ENCODE results near the gene ETFA. TPM values are rescaled to one million over a fixed set of nuclear protein-coding genes. Genes with fewer than 3 reads are reported as not detected.

ETFA gene
- polyA plus RNA-seq, 3 donors: 62.1 to 178 (median 166) TPM

DNA sequence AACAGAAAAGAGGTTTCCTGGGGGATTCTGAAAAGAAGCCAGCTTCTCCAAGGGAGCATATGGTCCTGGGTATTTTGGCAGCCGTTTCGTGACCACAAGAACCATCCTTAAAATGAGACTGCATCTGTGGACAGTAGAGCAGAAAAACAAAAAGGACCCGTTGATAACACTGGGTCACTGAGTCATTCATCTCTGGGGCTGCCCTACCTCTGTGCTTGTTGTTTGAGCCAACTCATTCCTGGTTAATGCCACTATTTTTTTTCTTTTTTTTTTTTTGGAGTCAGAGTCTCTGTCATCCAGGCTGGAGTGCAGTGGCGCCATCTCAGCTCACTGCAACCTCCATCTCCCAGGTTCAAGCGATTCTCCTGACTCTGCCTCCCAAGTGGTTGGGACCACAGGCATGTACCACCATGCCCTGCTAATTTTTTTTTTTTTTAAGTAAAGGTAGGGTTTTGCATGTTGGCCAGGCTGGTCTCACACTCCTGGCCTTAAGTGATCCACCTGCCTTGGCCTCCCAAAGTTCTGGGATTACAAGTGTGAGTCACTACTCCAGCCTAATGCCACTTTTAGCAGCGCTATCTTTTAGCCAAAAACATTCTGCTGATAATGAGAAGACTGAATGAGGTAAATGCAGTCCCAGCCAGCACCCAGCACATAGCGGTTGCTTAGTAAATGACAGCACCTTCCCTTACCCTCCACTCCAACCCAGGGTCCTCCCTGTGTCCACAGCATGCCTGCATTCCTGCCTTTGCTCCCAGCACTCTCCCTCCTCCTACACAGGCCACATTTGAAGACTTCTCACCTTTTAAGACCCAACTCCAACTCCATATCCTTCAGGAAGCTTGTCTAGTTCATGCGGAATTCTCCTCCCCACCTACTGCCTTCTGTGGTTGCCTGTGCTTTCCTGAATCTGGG is 16.2 kb upstream of the ETFA start:
- no peaks in the 10 kb centered on the region for H3K4me1 ChIP-seq (ENCODE audit: control insufficient read depth in 1 of 2, insufficient read depth in 2 of 2, low read length in 2 of 2)
- TF ChIP-seq, protein P1, sequence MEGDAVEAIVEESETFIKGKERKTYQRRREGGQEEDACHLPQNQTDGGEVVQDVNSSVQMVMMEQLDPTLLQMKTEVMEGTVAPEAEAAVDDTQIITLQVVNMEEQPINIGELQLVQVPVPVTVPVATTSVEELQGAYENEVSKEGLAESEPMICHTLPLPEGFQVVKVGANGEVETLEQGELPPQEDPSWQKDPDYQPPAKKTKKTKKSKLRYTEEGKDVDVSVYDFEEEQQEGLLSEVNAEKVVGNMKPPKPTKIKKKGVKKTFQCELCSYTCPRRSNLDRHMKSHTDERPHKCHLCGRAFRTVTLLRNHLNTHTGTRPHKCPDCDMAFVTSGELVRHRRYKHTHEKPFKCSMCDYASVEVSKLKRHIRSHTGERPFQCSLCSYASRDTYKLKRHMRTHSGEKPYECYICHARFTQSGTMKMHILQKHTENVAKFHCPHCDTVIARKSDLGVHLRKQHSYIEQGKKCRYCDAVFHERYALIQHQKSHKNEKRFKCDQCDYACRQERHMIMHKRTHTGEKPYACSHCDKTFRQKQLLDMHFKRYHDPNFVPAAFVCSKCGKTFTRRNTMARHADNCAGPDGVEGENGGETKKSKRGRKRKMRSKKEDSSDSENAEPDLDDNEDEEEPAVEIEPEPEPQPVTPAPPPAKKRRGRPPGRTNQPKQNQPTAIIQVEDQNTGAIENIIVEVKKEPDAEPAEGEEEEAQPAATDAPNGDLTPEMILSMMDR (IDR thresholded peaks at IDR 0.05): no peak
- H2AFZ ChIP-seq (ENCODE audit: insufficient read depth, low read depth, low read length, poor library complexity, severe bottlenecking): no peak overlapping the region
- H3K27me3 ChIP-seq (ENCODE audit: control insufficient read depth in 2 of 2, insufficient read depth in 2 of 2, low read length in 2 of 2): peaks cover 10 to 44% of the 10 kb centered on the region in 2 donors
- peaks cover 0 to 1% (median 0%) of the 10 kb centered on the region in 7 donors for H3K9me3 Mint-ChIP-seq
- no peaks in the 10 kb centered on the region for H4K20me1 ChIP-seq (ENCODE audit: insufficient read depth, low read length)
- DNase-seq: no peak
- no peak overlapping the region for H3K9ac ChIP-seq (ENCODE audit: insufficient read depth, low read length, poor library complexity, severe bottlenecking)
- H3K27ac Mint-ChIP-seq: no peak overlapping the region
- no peak overlapping the region for H3K27ac ChIP-seq (ENCODE audit: low read depth in 1 of 2, low read length in 2 of 2)
- no peaks in the 10 kb centered on the region for H3K36me3 Mint-ChIP-seq
- H3K4me3 ChIP-seq (replicated peaks in 1 of 3; ENCODE audit: low read depth in 2 of 3, low read length in 3 of 3): no peak overlapping the region
- no peaks in the 10 kb centered on the region for H3K36me3 ChIP-seq (replicated peaks in 1 of 2; ENCODE audit: control insufficient read depth in 1 of 2, insufficient read depth in 2 of 2, low read length in 2 of 2)
- H3K27me3 Mint-ChIP-seq (ENCODE audit: low read depth in 3 of 3): peaks cover 47 to 66% (median 56%) of the 10 kb centered on the region in 3 donors
- WGBS (ENCODE audit: insufficient coverage): 77% methylated on average over 4 of the region's 8 CpGs
- H3K9me3 ChIP-seq (replicated peaks in 1 of 2; ENCODE audit: control insufficient read depth in 1 of 2, insufficient read depth in 1 of 2, low read length in 2 of 2): no peaks in the 10 kb centered on the region
- intact Hi-C loops (cut with micrococcal nuclease): no loop called here
- no peaks in the 10 kb centered on the region for H3K79me2 ChIP-seq (ENCODE audit: insufficient read depth, low read length)
- no peak overlapping the region for H3K4me3 Mint-ChIP-seq
- H3K4me1 Mint-ChIP-seq: no peaks in the 10 kb centered on the region
- no peak overlapping the region for H3K4me2 ChIP-seq (replicated peaks; ENCODE audit: extremely low read depth, low read length, poor library complexity, severe bottlenecking)

DNA sequence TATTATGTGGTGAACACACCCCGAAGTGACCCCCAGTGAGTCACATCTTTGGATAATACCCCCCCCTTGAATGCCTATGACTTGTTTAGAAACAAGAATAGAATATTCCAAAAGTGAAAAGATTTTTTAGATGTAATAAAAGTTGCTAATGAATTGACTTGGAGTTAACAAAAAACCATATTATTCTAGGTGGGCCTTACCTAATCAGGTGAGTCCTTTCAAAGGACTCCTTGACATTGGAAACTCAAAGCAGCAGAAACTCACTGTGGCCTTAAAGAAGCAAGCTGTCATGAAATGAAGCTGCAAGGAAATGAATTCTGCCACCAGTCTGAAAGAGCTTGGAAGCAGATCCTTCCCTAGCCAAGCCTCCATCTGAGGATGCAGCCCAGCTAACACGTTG is 14.4 kb upstream of the ETFA start:
- Histone ChIP-seq H2AFZ (ENCODE audit: insufficient read depth, low read depth, low read length, poor library complexity, severe bottlenecking) (no peak overlapping the region), H3K36me3 (replicated peaks in 1 of 2; ENCODE audit: control insufficient read depth in 1 of 2, insufficient read depth in 2 of 2, low read length in 2 of 2) (no peaks in the 10 kb centered on the region), H3K9me3 (replicated peaks in 1 of 2; ENCODE audit: control insufficient read depth in 1 of 2, insufficient read depth in 1 of 2, low read length in 2 of 2) (no peaks in the 10 kb centered on the region), H3K4me3 (replicated peaks in 1 of 3; ENCODE audit: low read depth in 2 of 3, low read length in 3 of 3) (no peak overlapping the region), H3K27me3 (ENCODE audit: control insufficient read depth in 2 of 2, insufficient read depth in 2 of 2, low read length in 2 of 2) (peaks cover 10 to 45% of the 10 kb centered on the region in 2 donors), H3K4me2 (replicated peaks; ENCODE audit: extremely low read depth, low read length, poor library complexity, severe bottlenecking) (no peak overlapping the region), H3K27ac (ENCODE audit: low read depth in 1 of 2, low read length in 2 of 2) (no peak overlapping the region), H3K79me2 (ENCODE audit: insufficient read depth, low read length) (no peaks in the 10 kb centered on the region), H3K4me1 (ENCODE audit: control insufficient read depth in 1 of 2, insufficient read depth in 2 of 2, low read length in 2 of 2) (no peaks in the 10 kb centered on the region), H4K20me1 (ENCODE audit: insufficient read depth, low read length) (no peaks in the 10 kb centered on the region), H3K9ac (ENCODE audit: insufficient read depth, low read length, poor library complexity, severe bottlenecking) (no peak overlapping the region)
- Mint-ChIP-seq H3K9me3 (peaks cover 0 to 1% (median 0%) of the 10 kb centered on the region in 7 donors), H3K27me3 (ENCODE audit: low read depth in 3 of 3) (peaks cover 47 to 65% (median 60%) of the 10 kb centered on the region in 3 donors), H3K4me1 (no peaks in the 10 kb centered on the region), H3K27ac (no peak overlapping the region), H3K36me3 (no peaks in the 10 kb centered on the region), H3K4me3 (peak overlapping the region in 1 of 2 donors; percentile 12)
- no CpG with 5 or more reads among the region's 2 CpGs for WGBS (ENCODE audit: insufficient coverage)
- TF ChIP-seq, protein P1 (IDR thresholded peaks at IDR 0.05): no peak
- no peak for DNase-seq
- intact Hi-C loops (cut with micrococcal nuclease): no loop called here
